Panc1 (cell line): Measurements from ENCODE around the gene SERPIND1. TPM values are rescaled to one million over a fixed set of nuclear protein-coding genes. Genes with fewer than 3 reads are reported as not detected.

Experiments
- ATAC-seq: fragments of 200-7000 bp; cut with Tn5 transposase; 2 replicates; pipeline ENCODE4 v1.9.1; 2020; ENCODE audit warnings: mild to moderate bottlenecking, moderate library complexity
- BruUV-seq: library from RNA; stranded (reverse); fragments of 400-500 nt; replicated peaks from 2 replicates; lab custom pipeline; 2021; lab: Mats Ljungman, UMichigan
- CTCF ChIA-PET: fragments of 300-600 bp; sonication (Branson Sonifier 250); formaldehyde crosslinking; loops from one replicate; lab custom pipeline; 2022; ENCODE audit warnings: antibody characterized with exemption; lab: Charles Lee
- POLR2A ChIA-PET: fragments of 300-600 bp; sonication (Branson Sonifier 250); formaldehyde crosslinking; loops from one replicate; lab custom pipeline; 2022; ENCODE audit warnings: antibody characterized with exemption; lab: Charles Lee
- DNase-seq: peaks from one replicate; pipeline ENCODE4 v3.0.0-alpha.2; 2010; ENCODE audit warnings: low read depth, low spot score
- H3K27ac ChIP-seq: 2 replicates; pipeline ENCODE4 v1.5.1; 2011; ENCODE audit warnings: mild to moderate bottlenecking, low read length, inconsistent platforms
- H3K27me3 ChIP-seq: fragments of 200-500 bp; sonication (Bioruptor generic); 2 replicates; pipeline ENCODE4 v1.6.0; 2014; ENCODE audit warnings: low read length, inconsistent platforms; ENCODE audit not compliant: control insufficient read depth, insufficient read depth
- H3K36me3 ChIP-seq: fragments of 200-500 bp; sonication (Bioruptor generic); 2 replicates; pipeline ENCODE4 v1.5.1; 2014; ENCODE audit warnings: inconsistent platforms, mild to moderate bottlenecking, low read length, moderate library complexity; ENCODE audit not compliant: control insufficient read depth, insufficient read depth
- H3K4me1 ChIP-seq: 2 replicates; pipeline ENCODE4 v1.5.1; 2011; ENCODE audit warnings: inconsistent platforms, mild to moderate bottlenecking, low read length, moderate library complexity; ENCODE audit not compliant: control insufficient read depth, insufficient read depth
- H3K4me3 ChIP-seq, 2 experiments: 2 replicates each; pipeline ENCODE4 v1.5.1; 2011 to 2012; ENCODE audit warnings: low read depth in 2 of 2, low read length in 2 of 2, mild to moderate bottlenecking in 2 of 2, inconsistent platforms in 1 of 2, moderate library complexity in 1 of 2
- H3K9me3 ChIP-seq: fragments of 200-500 bp; sonication (Bioruptor generic); 2 replicates; pipeline ENCODE4 v1.5.1; 2014; ENCODE audit warnings: low read depth, mild to moderate bottlenecking, inconsistent platforms, low read length, moderate library complexity; ENCODE audit not compliant: control insufficient read depth, insufficient read depth
- POLR2AphosphoS5 ChIP-seq: IDR thresholded peaks from 2 replicates; pipeline ENCODE4 v1.6.1; 2012; ENCODE audit warnings: mild to moderate bottlenecking, low read depth, low read length, moderate library complexity
- SIN3A ChIP-seq: IDR thresholded peaks from 2 replicates; pipeline ENCODE4 v1.6.1; 2012; ENCODE audit warnings: low read depth, mild to moderate bottlenecking, low read length, moderate library complexity, borderline replicate concordance; ENCODE audit not compliant: insufficient read depth
- TCF7L2 ChIP-seq: IDR thresholded peaks from 2 replicates; pipeline ENCODE4 v1.6.1; 2011; ENCODE audit warnings: mild to moderate bottlenecking, low read depth, low read length, inconsistent platforms
- in situ Hi-C: cut with HindIII; loops from 2 replicates; pipeline ENCODE4 v1.10.0; 2016; ENCODE audit warnings: low sequenced_read_pairs, low pct_unique_long_range_greater_than_20kb
- intact Hi-C: fragments of 100-400 bp; cut with micrococcal nuclease; formaldehyde crosslinking; loops from one replicate; pipeline ENCODE4 v1.10.0; 2022; ENCODE audit not compliant: unreplicated experiment
- total RNA-seq: library from RNA; stranded (reverse); gene quantifications from one replicate; pipeline ENCODE4 v1.2.1, GENCODE V29; 2021; ENCODE audit not compliant: unreplicated experiment
- TF ChIP-seq, protein P1 (sequence below): fragments of 450-650 bp; IDR thresholded peaks from 2 replicates; pipeline ENCODE4 v1.5.1; 2017; ENCODE audit warnings: mild to moderate bottlenecking
- TF ChIP-seq, protein P2 (sequence below), 2 experiments: IDR thresholded peaks; 2 replicates each; pipeline ENCODE4 v1.6.1; 2011 to 2012; ENCODE audit warnings: low read depth in 2 of 2, control low read depth in 1 of 2, low read length in 1 of 2, mild to moderate bottlenecking in 1 of 2, moderate library complexity in 1 of 2; ENCODE audit not compliant: insufficient read depth in 1 of 2

SERPIND1 gene
- total RNA-seq, 1 experiment from 2014 or later, result 0.18 TPM

DNA sequence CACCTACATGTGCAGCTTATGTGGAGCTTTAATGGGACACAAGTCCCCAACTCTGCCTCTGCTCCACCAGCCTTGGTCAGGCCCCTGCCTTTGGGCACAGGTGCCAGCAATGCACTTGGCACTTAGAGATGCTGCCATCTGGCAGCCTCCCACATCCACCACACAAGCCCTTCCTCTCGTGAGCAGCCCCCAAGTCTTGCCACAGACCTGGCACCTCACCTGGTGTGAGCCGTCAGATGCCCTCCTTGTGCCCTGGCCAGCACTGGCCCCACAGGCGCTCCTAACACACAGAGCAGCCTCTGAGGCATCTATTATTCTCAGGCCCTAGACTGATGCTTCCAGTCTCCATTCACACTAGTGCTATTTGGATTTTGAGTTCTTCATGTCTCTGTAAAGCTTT, 24.5 kb upstream of the SERPIND1 start:
- no peaks in the 10 kb centered on the region for H3K36me3 ChIP-seq
- H3K4me1 ChIP-seq, result no peaks in the 10 kb centered on the region
- H3K9me3 ChIP-seq, result no peaks in the 10 kb centered on the region
- ChIA-PET CTCF (no interaction called here), POLR2A (no interaction called here)
- in situ Hi-C loops (no loop called here), intact Hi-C loops (no loop called here)
- no peak overlapping the region for H3K27ac ChIP-seq
- ATAC-seq (no peak), DNase-seq (no peak)
- no peak overlapping the region for H3K4me3 ChIP-seq
- no peaks in the 10 kb centered on the region for H3K27me3 ChIP-seq
- no TSS peak for BruUV-seq
- TF ChIP-seq TCF7L2 (no peak), SIN3A (no peak), POLR2AphosphoS5 (no peak)
- TF ChIP-seq, protein P1, sequence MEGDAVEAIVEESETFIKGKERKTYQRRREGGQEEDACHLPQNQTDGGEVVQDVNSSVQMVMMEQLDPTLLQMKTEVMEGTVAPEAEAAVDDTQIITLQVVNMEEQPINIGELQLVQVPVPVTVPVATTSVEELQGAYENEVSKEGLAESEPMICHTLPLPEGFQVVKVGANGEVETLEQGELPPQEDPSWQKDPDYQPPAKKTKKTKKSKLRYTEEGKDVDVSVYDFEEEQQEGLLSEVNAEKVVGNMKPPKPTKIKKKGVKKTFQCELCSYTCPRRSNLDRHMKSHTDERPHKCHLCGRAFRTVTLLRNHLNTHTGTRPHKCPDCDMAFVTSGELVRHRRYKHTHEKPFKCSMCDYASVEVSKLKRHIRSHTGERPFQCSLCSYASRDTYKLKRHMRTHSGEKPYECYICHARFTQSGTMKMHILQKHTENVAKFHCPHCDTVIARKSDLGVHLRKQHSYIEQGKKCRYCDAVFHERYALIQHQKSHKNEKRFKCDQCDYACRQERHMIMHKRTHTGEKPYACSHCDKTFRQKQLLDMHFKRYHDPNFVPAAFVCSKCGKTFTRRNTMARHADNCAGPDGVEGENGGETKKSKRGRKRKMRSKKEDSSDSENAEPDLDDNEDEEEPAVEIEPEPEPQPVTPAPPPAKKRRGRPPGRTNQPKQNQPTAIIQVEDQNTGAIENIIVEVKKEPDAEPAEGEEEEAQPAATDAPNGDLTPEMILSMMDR, result no peak
- TF ChIP-seq, protein P2, sequence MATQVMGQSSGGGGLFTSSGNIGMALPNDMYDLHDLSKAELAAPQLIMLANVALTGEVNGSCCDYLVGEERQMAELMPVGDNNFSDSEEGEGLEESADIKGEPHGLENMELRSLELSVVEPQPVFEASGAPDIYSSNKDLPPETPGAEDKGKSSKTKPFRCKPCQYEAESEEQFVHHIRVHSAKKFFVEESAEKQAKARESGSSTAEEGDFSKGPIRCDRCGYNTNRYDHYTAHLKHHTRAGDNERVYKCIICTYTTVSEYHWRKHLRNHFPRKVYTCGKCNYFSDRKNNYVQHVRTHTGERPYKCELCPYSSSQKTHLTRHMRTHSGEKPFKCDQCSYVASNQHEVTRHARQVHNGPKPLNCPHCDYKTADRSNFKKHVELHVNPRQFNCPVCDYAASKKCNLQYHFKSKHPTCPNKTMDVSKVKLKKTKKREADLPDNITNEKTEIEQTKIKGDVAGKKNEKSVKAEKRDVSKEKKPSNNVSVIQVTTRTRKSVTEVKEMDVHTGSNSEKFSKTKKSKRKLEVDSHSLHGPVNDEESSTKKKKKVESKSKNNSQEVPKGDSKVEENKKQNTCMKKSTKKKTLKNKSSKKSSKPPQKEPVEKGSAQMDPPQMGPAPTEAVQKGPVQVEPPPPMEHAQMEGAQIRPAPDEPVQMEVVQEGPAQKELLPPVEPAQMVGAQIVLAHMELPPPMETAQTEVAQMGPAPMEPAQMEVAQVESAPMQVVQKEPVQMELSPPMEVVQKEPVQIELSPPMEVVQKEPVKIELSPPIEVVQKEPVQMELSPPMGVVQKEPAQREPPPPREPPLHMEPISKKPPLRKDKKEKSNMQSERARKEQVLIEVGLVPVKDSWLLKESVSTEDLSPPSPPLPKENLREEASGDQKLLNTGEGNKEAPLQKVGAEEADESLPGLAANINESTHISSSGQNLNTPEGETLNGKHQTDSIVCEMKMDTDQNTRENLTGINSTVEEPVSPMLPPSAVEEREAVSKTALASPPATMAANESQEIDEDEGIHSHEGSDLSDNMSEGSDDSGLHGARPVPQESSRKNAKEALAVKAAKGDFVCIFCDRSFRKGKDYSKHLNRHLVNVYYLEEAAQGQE (IDR thresholded peaks at IDR 0.05; ENCODE audit: insufficient read depth in 1 of 2, low read depth in 2 of 2, low read length in 1 of 2), result no peak

DNA sequence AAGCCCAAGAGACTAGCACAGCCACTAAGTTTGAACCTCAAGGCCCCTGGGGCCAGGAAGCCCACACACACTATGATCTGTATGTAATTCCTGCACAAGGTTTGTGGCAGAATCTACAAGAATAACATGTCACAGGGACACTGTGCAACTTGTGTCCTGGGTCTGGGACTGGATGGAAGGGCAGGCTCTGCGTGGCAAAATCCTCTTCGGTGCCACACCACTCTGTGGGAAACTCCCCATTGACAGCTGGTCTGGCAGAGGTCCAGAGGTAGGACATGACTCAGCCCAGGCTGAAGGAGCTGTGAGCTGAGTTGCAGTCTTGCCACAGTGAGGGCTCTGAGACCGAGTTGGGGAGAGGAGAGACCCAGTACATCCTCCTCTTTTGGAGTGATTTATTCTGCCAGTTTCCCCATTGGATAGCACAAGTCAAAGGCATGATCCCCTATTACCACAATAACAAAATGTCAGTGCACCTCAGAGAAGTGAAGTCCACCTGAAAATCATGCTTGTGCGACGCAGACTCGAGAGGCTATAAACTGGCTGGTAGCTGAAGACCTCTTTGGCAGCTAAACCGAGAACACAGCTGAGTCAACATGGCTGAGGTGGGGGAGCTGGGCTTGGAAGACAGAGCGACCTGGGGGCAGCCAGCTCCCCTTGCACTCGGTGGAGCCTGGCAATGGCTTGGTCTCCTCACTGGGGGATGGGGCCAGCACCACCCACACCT, 23.3 kb upstream of the SERPIND1 start:
- intact Hi-C loops (no loop called here), in situ Hi-C loops (no loop called here)
- no peak overlapping the region for H3K27ac ChIP-seq
- no peak for DNase-seq
- H3K9me3 ChIP-seq, result no peaks in the 10 kb centered on the region
- H3K4me3 ChIP-seq, result no peak overlapping the region
- no peaks in the 10 kb centered on the region for H3K27me3 ChIP-seq
- no TSS peak for BruUV-seq
- peak; percentile 74 for ATAC-seq
- H3K4me1 ChIP-seq, result no peaks in the 10 kb centered on the region
- ChIA-PET POLR2A (no interaction called here), CTCF (no interaction called here)
- TF ChIP-seq, protein P1, result no peak
- TF ChIP-seq SIN3A, result no peak
- no peak for TF ChIP-seq TCF7L2
- TF ChIP-seq, protein P2 (IDR thresholded peaks at IDR 0.05; ENCODE audit: insufficient read depth in 1 of 2, low read depth in 2 of 2, low read length in 1 of 2), result no peak
- no peak for TF ChIP-seq POLR2AphosphoS5
- no peaks in the 10 kb centered on the region for H3K36me3 ChIP-seq
